Dermis microvascular lymphatic vessel endothelial cell (primary cell): ENCODE measurements around the gene COG2. TPM values are rescaled to one million over a fixed set of nuclear protein-coding genes. Genes with fewer than 3 reads are reported as not detected.
"Not testable (repeated sequence)": the region's sequence is repeated elsewhere in the genome, so short reads cannot be mapped to it uniquely, and the experiment has no call there.

ENCODE experiments used
- DNase-seq, 2 donors: peaks; one replicate each; pipeline versions ENCODE4 v3.0.0 to v3.0.0-alpha.2; 2010; ENCODE audit warnings: low read depth in 2 of 2
- total RNA-seq: library from RNA; depleted of rRNA; stranded (reverse); fragments of >200 nt; gene quantifications from 2 replicates; pipeline ENCODE4 v1.2.1, GENCODE V29; 2014

Gene COG2
- total RNA-seq, 1 donor from 2014 or later, result 12.2 TPM

GRCh38 chr1:230677200-230677599 lies 34.9 kb downstream of the COG2 start:
- no peak for DNase-seq

GRCh38 chr1:230679192-230679591 lies 36.9 kb downstream of the COG2 start:
- DNase-seq, result no peak

GRCh38 chr1:230679825-230680224 lies 37.5 kb downstream of the COG2 start:
- no peak for DNase-seq

- DNase-seq, result no peak
Measured at GRCh38 chr1:230680300-230681025, 38.2 kb downstream of the COG2 start.

- peak in 1 of 2 donors; percentile 64 for DNase-seq
Measured at GRCh38 chr1:230681599-230681998, 39.3 kb downstream of the COG2 start.

- DNase-seq, result peak in 1 of 2 donors; percentile 8
Measured at GRCh38 chr1:230682274-230682673, 40.0 kb downstream of the COG2 start.

- no peak for DNase-seq
Measured at GRCh38 chr1:230682882-230683610, 40.8 kb downstream of the COG2 start.

- DNase-seq, result no peak
Measured at GRCh38 chr1:230684146-230684545, 41.9 kb downstream of the COG2 start.

- DNase-seq, result no peak
Measured at GRCh38 chr1:230684998-230685397, 42.7 kb downstream of the COG2 start.

- DNase-seq, result no peak
Measured at GRCh38 chr1:230686747-230687146, 44.5 kb downstream of the COG2 start.

GRCh38 chr1:230690101-230690500 lies 47.8 kb downstream of the COG2 start:
- no peak for DNase-seq

GRCh38 chr1:230691615-230692014 lies 49.3 kb downstream of the COG2 start:
- DNase-seq, result no peak

- DNase-seq, result no peak
Measured at GRCh38 chr1:230693221-230693620, 50.9 kb downstream of the COG2 start.

GRCh38 chr1:230693777-230694176 lies 51.5 kb downstream of the COG2 start:
- no peak for DNase-seq

- no peak for DNase-seq
Measured at GRCh38 chr1:230694464-230694863, 52.2 kb downstream of the COG2 start.

GRCh38 chr1:230694991-230695390 lies 52.7 kb downstream of the COG2 start:
- no peak for DNase-seq

GRCh38 chr1:230696218-230696617 lies 53.9 kb downstream of the COG2 start:
- no peak for DNase-seq

GRCh38 chr1:230696722-230697437 lies 54.6 kb downstream of the COG2 start:
- DNase-seq, result no peak

GRCh38 chr1:230698130-230698529 lies 55.8 kb downstream of the COG2 start:
- DNase-seq, result no peak

- not testable (repeated sequence) for DNase-seq
Measured at GRCh38 chr1:230698964-230699363, 56.7 kb downstream of the COG2 start.

GRCh38 chr1:230699716-230700115 lies 57.4 kb downstream of the COG2 start:
- no peak for DNase-seq

- no peak for DNase-seq
Measured at GRCh38 chr1:230700132-230700531, 57.9 kb downstream of the COG2 start.
